GM23338 (cell line): ENCODE measurements around the gene SLC36A3. TPM values are rescaled to one million over a fixed set of nuclear protein-coding genes. Genes with fewer than 3 reads are reported as not detected.

Experiments used
- ATAC-seq: fragments of 200-7000 bp; cut with Tn5 transposase; 3 replicates; pipeline ENCODE4 v1.9.1; 2020
- DNase-seq: peaks from one replicate; pipeline ENCODE4 v3.0.0-alpha.2; 2015; ENCODE audit warnings: low spot score
- H2AFZ ChIP-seq: fragments of 200-600 bp; sonication (generic); 2 replicates; pipeline ENCODE4 v1.8.0; 2016; ENCODE audit warnings: antibody characterized with exemption, mild to moderate bottlenecking, moderate library complexity
- H3F3A ChIP-seq: fragments of 200-600 bp; sonication (generic); replicated peaks from 2 replicates; pipeline ENCODE4 v1.8.0; 2017; ENCODE audit warnings: antibody characterized with exemption, mixed run types, low read depth
- H3K27ac ChIP-seq: fragments of 200-600 bp; sonication (generic); 2 replicates; pipeline ENCODE4 v1.6.1; 2016; ENCODE audit warnings: low read depth
- H3K27me3 ChIP-seq: fragments of 200-600 bp; sonication (generic); 2 replicates; pipeline ENCODE4 v1.8.0; 2016; ENCODE audit warnings: mild to moderate bottlenecking, mixed run types, moderate library complexity; ENCODE audit not compliant: insufficient read depth
- H3K36me3 ChIP-seq: fragments of 200-600 bp; sonication (generic); 2 replicates; pipeline ENCODE4 v1.8.0; 2016; ENCODE audit warnings: mild to moderate bottlenecking; ENCODE audit not compliant: insufficient read depth
- H3K4me1 ChIP-seq: fragments of 200-600 bp; sonication (generic); 2 replicates; pipeline ENCODE4 v1.8.0; 2016; ENCODE audit warnings: mild to moderate bottlenecking, moderate library complexity; ENCODE audit not compliant: insufficient read depth
- H3K4me2 ChIP-seq: fragments of 200-600 bp; sonication (generic); 2 replicates; pipeline ENCODE4 v1.7.1; 2017; ENCODE audit warnings: mixed run types
- H3K4me3 ChIP-seq: fragments of 200-600 bp; sonication (generic); 2 replicates; pipeline ENCODE4 v1.6.1; 2016; ENCODE audit warnings: mixed run types
- H3K79me2 ChIP-seq: fragments of 200-600 bp; sonication (generic); replicated peaks from 2 replicates; pipeline ENCODE4 v1.8.0; 2017; ENCODE audit warnings: mild to moderate bottlenecking; ENCODE audit not compliant: insufficient read depth
- H3K9me2 ChIP-seq: fragments of 200-600 bp; sonication (generic); 2 replicates; pipeline ENCODE4 v1.8.0; 2017; ENCODE audit not compliant: insufficient read depth
- H4K20me1 ChIP-seq: fragments of 200-600 bp; sonication (generic); replicated peaks from 2 replicates; pipeline ENCODE4 v1.8.0; 2017; ENCODE audit warnings: mild to moderate bottlenecking; ENCODE audit not compliant: insufficient read depth
- H3K27ac Mint-ChIP-seq: 2 replicates; pipeline ENCODE4 v1.8.0; 2020; ENCODE audit warnings: inconsistent platforms, mild to moderate bottlenecking, moderate library complexity, mixed read lengths
- H3K27me3 Mint-ChIP-seq: 3 replicates; pipeline ENCODE4 v1.8.0; 2022; ENCODE audit warnings: low read depth, mild to moderate bottlenecking, moderate library complexity, mixed read lengths, inconsistent platforms; ENCODE audit not compliant: insufficient read depth, poor library complexity
- H3K36me3 Mint-ChIP-seq: 3 replicates; pipeline ENCODE4 v1.8.0; 2021; ENCODE audit warnings: low read depth, mild to moderate bottlenecking, inconsistent platforms, moderate library complexity, mixed read lengths
- H3K4me1 Mint-ChIP-seq: 3 replicates; pipeline ENCODE4 v1.8.0; 2020; ENCODE audit warnings: mild to moderate bottlenecking, inconsistent platforms, mixed read lengths
- H3K4me3 Mint-ChIP-seq: 3 replicates; pipeline ENCODE4 v1.8.0; 2021; ENCODE audit warnings: moderate library complexity, mild to moderate bottlenecking, inconsistent platforms, mixed read lengths
- H3K9me3 Mint-ChIP-seq: 3 replicates; pipeline ENCODE4 v1.8.0; 2020; ENCODE audit warnings: moderate library complexity, mild to moderate bottlenecking, inconsistent platforms, mixed read lengths
- CREB1 ChIP-seq: fragments of 250-450 bp; sonication (Bioruptor Pico); IDR thresholded peaks from 2 replicates; pipeline ENCODE4 v1.5.0; 2020; ENCODE audit warnings: low read depth, mild to moderate bottlenecking, moderate library complexity
- EZH2 ChIP-seq: fragments of 200-600 bp; sonication (generic); IDR thresholded peaks from one replicate; pipeline ENCODE4 v1.8.0; 2017; ENCODE audit warnings: antibody characterized with exemption, mild to moderate bottlenecking, low read depth; ENCODE audit not compliant: unreplicated experiment
- EZH2phosphoT487 ChIP-seq: fragments of 200-600 bp; sonication (generic); IDR thresholded peaks from one replicate; pipeline ENCODE4 v1.8.1; 2018; ENCODE audit warnings: antibody characterized with exemption; ENCODE audit not compliant: unreplicated experiment
- JUNB ChIP-seq: IDR thresholded peaks from one replicate; pipeline ENCODE4 v1.6.1; 2016; ENCODE audit warnings: antibody characterized with exemption; ENCODE audit not compliant: unreplicated experiment
- NANOG ChIP-seq: IDR thresholded peaks from 2 replicates; pipeline ENCODE4 v1.6.1; 2016; ENCODE audit warnings: antibody characterized with exemption, borderline replicate concordance
- POLR2AphosphoS5 ChIP-seq: IDR thresholded peaks from 2 replicates; pipeline ENCODE4 v1.6.1; 2016; ENCODE audit warnings: antibody characterized with exemption, low read depth
- STAT1 ChIP-seq: IDR thresholded peaks from one replicate; pipeline ENCODE4 v1.6.1; 2016; ENCODE audit warnings: antibody characterized with exemption; ENCODE audit not compliant: unreplicated experiment
- ZNF114 ChIP-seq: fragments of 250-450 bp; sonication (Bioruptor Pico); IDR thresholded peaks from 2 replicates; pipeline ENCODE4 v1.5.0; 2020; ENCODE audit warnings: mild to moderate bottlenecking, moderate library complexity
- ZNF331 ChIP-seq: fragments of 250-450 bp; sonication (Bioruptor Pico); IDR thresholded peaks from 2 replicates; pipeline ENCODE4 v1.5.0; 2020; ENCODE audit warnings: low read depth, mild to moderate bottlenecking, moderate library complexity
- polyA plus RNA-seq: library from polyadenylated mRNA; unstranded; fragments of >200 nt; fragmentation: Nextera tagmentation; extraction: Ambion mirVana; gene quantifications from 2 replicates; pipeline ENCODE4 v1.2.1, GENCODE V29; 2016
- total RNA-seq: library from RNA; depleted of rRNA; stranded (reverse); fragments of >200 nt; shearing (Covaris generic); gene quantifications from 2 replicates; pipeline ENCODE4 v1.2.3, GENCODE V29; 2014
- TF ChIP-seq, protein P1 (sequence below): IDR thresholded peaks from 2 replicates; pipeline ENCODE4 v1.6.1; 2016; ENCODE audit warnings: antibody characterized with exemption
- TF ChIP-seq, protein P2 (sequence below), 2 experiments: fragments of 200-600 bp in 1 of 2; sonication (generic) in 1 of 2; conservative IDR thresholded peaks; 2 replicates each; pipeline versions ENCODE4 v1.5.1 to v1.6.1; 2016 to 2017; ENCODE audit warnings: antibody characterized with exemption in 2 of 2, low read depth in 2 of 2, mild to moderate bottlenecking in 2 of 2, moderate library complexity in 1 of 2
- TF ChIP-seq, protein P3 (sequence below): fragments of 250-450 bp; sonication (Bioruptor Pico); IDR thresholded peaks from 2 replicates; pipeline ENCODE4 v1.5.0; 2020; ENCODE audit warnings: mild to moderate bottlenecking, moderate library complexity
- TF ChIP-seq, protein P4 (sequence below): IDR thresholded peaks from one replicate; pipeline ENCODE4 v1.6.1; 2018; ENCODE audit warnings: antibody characterized with exemption; ENCODE audit not compliant: unreplicated experiment

Gene SLC36A3
- total and polyA plus RNA-seq, 2 experiments from 2014 or later: not detected

- Histone ChIP-seq H4K20me1 (no peaks in the 10 kb centered on the region), H3K27ac (no peak overlapping the region), H3K4me2 (no peak overlapping the region), H3K9me2 (no peaks in the 10 kb centered on the region), H2AFZ (no peak overlapping the region), H3K79me2 (no peaks in the 10 kb centered on the region), H3K4me1 (no peaks in the 10 kb centered on the region), H3K36me3 (no peaks in the 10 kb centered on the region), H3F3A (no peaks in the 10 kb centered on the region), H3K4me3 (no peak overlapping the region), H3K27me3 (no peaks in the 10 kb centered on the region)
- no peak for DNase-seq
- Mint-ChIP-seq H3K9me3 (no peaks in the 10 kb centered on the region), H3K4me1 (peaks cover 6% of the 10 kb centered on the region; the same call in 1 of the 3 replicates), H3K4me3 (no peak overlapping the region), H3K27me3 (peaks cover 3% of the 10 kb centered on the region), H3K36me3 (no peaks in the 10 kb centered on the region), H3K27ac (no peak overlapping the region)
- no peak for ATAC-seq
- TF ChIP-seq, protein P1, sequence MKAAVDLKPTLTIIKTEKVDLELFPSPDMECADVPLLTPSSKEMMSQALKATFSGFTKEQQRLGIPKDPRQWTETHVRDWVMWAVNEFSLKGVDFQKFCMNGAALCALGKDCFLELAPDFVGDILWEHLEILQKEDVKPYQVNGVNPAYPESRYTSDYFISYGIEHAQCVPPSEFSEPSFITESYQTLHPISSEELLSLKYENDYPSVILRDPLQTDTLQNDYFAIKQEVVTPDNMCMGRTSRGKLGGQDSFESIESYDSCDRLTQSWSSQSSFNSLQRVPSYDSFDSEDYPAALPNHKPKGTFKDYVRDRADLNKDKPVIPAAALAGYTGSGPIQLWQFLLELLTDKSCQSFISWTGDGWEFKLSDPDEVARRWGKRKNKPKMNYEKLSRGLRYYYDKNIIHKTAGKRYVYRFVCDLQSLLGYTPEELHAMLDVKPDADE: no peak
- no peak for TF ChIP-seq STAT1
- TF ChIP-seq NANOG: no peak
- TF ChIP-seq EZH2phosphoT487: no peak
- TF ChIP-seq, protein P2, sequence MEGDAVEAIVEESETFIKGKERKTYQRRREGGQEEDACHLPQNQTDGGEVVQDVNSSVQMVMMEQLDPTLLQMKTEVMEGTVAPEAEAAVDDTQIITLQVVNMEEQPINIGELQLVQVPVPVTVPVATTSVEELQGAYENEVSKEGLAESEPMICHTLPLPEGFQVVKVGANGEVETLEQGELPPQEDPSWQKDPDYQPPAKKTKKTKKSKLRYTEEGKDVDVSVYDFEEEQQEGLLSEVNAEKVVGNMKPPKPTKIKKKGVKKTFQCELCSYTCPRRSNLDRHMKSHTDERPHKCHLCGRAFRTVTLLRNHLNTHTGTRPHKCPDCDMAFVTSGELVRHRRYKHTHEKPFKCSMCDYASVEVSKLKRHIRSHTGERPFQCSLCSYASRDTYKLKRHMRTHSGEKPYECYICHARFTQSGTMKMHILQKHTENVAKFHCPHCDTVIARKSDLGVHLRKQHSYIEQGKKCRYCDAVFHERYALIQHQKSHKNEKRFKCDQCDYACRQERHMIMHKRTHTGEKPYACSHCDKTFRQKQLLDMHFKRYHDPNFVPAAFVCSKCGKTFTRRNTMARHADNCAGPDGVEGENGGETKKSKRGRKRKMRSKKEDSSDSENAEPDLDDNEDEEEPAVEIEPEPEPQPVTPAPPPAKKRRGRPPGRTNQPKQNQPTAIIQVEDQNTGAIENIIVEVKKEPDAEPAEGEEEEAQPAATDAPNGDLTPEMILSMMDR (conservative IDR thresholded peaks at IDR 0.05; ENCODE audit: low read depth in 2 of 2): no peak
- no peak for TF ChIP-seq CREB1 (CRISPR knock-in tag)
- no peak for TF ChIP-seq POLR2AphosphoS5
- TF ChIP-seq, protein P3, sequence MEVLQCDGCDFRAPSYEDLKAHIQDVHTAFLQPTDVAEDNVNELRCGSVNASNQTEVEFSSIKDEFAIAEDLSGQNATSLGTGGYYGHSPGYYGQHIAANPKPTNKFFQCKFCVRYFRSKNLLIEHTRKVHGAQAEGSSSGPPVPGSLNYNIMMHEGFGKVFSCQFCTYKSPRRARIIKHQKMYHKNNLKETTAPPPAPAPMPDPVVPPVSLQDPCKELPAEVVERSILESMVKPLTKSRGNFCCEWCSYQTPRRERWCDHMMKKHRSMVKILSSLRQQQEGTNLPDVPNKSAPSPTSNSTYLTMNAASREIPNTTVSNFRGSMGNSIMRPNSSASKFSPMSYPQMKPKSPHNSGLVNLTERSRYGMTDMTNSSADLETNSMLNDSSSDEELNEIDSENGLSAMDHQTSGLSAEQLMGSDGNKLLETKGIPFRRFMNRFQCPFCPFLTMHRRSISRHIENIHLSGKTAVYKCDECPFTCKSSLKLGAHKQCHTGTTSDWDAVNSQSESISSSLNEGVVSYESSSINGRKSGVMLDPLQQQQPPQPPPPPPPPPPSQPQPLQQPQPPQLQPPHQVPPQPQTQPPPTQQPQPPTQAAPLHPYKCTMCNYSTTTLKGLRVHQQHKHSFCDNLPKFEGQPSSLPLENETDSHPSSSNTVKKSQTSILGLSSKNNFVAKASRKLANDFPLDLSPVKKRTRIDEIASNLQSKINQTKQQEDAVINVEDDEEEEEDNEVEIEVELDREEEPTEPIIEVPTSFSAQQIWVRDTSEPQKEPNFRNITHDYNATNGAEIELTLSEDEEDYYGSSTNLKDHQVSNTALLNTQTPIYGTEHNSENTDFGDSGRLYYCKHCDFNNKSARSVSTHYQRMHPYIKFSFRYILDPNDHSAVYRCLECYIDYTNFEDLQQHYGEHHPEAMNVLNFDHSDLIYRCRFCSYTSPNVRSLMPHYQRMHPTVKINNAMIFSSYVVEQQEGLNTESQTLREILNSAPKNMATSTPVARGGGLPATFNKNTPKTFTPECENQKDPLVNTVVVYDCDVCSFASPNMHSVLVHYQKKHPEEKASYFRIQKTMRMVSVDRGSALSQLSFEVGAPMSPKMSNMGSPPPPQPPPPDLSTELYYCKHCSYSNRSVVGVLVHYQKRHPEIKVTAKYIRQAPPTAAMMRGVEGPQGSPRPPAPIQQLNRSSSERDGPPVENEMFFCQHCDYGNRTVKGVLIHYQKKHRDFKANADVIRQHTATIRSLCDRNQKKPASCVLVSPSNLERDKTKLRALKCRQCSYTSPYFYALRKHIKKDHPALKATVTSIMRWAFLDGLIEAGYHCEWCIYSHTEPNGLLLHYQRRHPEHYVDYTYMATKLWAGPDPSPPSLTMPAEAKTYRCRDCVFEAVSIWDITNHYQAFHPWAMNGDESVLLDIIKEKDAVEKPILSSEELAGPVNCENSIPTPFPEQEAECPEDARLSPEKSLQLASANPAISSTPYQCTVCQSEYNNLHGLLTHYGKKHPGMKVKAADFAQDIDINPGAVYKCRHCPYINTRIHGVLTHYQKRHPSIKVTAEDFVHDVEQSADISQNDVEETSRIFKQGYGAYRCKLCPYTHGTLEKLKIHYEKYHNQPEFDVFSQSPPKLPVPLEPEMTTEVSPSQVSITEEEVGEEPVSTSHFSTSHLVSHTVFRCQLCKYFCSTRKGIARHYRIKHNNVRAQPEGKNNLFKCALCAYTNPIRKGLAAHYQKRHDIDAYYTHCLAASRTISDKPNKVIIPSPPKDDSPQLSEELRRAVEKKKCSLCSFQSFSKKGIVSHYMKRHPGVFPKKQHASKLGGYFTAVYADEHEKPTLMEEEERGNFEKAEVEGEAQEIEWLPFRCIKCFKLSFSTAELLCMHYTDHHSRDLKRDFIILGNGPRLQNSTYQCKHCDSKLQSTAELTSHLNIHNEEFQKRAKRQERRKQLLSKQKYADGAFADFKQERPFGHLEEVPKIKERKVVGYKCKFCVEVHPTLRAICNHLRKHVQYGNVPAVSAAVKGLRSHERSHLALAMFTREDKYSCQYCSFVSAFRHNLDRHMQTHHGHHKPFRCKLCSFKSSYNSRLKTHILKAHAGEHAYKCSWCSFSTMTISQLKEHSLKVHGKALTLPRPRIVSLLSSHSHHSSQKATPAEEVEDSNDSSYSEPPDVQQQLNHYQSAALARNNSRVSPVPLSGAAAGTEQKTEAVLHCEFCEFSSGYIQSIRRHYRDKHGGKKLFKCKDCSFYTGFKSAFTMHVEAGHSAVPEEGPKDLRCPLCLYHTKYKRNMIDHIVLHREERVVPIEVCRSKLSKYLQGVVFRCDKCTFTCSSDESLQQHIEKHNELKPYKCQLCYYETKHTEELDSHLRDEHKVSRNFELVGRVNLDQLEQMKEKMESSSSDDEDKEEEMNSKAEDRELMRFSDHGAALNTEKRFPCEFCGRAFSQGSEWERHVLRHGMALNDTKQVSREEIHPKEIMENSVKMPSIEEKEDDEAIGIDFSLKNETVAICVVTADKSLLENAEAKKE: no peak
- TF ChIP-seq JUNB: no peak
- TF ChIP-seq, protein P4, sequence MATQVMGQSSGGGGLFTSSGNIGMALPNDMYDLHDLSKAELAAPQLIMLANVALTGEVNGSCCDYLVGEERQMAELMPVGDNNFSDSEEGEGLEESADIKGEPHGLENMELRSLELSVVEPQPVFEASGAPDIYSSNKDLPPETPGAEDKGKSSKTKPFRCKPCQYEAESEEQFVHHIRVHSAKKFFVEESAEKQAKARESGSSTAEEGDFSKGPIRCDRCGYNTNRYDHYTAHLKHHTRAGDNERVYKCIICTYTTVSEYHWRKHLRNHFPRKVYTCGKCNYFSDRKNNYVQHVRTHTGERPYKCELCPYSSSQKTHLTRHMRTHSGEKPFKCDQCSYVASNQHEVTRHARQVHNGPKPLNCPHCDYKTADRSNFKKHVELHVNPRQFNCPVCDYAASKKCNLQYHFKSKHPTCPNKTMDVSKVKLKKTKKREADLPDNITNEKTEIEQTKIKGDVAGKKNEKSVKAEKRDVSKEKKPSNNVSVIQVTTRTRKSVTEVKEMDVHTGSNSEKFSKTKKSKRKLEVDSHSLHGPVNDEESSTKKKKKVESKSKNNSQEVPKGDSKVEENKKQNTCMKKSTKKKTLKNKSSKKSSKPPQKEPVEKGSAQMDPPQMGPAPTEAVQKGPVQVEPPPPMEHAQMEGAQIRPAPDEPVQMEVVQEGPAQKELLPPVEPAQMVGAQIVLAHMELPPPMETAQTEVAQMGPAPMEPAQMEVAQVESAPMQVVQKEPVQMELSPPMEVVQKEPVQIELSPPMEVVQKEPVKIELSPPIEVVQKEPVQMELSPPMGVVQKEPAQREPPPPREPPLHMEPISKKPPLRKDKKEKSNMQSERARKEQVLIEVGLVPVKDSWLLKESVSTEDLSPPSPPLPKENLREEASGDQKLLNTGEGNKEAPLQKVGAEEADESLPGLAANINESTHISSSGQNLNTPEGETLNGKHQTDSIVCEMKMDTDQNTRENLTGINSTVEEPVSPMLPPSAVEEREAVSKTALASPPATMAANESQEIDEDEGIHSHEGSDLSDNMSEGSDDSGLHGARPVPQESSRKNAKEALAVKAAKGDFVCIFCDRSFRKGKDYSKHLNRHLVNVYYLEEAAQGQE: no peak
- TF ChIP-seq ZNF331: no peak
- no peak for TF ChIP-seq EZH2
- no peak for TF ChIP-seq ZNF114 (CRISPR knock-in tag)
Observed at GRCh38 chr5:151281001-151281639, 22.4 kb downstream of the SLC36A3 start.
